Measurements from ENCODE around the gene WDR27. TPM values are rescaled to one million over a fixed set of nuclear protein-coding genes. Genes with fewer than 3 reads are reported as not detected.

WDR27 gene
- total RNA-seq, 4 donors from 2014 or later = 12.4 to 38.7 (median 27.6) TPM

DNA sequence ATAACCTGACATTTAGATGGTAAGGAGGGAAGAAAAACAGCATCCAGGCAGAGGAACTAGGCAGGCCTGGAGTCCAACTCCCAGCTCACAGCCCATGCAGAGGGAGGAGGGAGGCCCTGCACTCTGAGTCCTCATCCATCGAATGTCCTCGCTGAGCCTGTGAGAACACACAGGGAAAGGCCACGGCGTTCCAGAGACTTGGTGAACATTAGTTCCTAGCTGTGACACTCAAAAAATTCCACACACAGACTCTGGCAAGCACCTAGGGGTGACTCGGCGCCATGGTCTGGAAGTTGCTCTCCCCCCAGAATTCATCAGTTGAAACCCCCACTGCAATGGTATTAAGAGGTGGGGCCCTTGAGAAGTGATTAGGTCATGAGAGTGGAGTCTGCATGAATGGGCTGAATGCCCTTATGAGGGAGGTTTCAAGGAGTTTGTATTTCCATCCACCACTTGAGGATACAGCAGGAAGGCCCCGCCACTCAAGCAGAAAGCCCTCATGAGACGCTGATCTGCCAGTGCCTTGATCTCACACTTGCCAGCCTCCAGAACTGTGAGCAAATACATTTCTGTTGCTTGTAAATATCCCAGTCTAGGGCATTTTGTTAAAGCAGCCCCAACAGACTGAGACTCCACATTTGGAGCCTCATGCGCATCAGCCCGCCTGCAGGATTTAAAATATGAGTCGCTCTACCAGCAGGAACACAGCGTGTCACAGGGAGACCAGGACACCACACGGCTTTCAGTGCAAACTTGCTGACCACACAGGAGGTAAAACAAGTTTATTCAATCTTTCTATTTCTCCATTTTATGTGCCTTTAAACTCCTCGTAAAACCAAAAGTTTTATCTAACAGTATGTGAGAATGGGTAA, 73.9 kb downstream of the WDR27 start:
- intact Hi-C loops (cut with DNase I) = no loop called here
- Histone ChIP-seq H3K36me3 (peaks cover 0 to 67% (median 8%) of the 10 kb centered on the region in 3 donors), H3K27ac (no peak overlapping the region), H3K4me1 (peaks cover 0 to 4% (median 0%) of the 10 kb centered on the region in 3 donors), H3K9me3 (no peaks in the 10 kb centered on the region), H3K4me3 (no peak overlapping the region), H3K27me3 (no peaks in the 10 kb centered on the region)
- WGBS, 2 donors = 89 to 96% methylated on average over 11 to 14 of the region's 14 CpGs
- DNase-seq = no peak
- TF ChIP-seq, protein P1, sequence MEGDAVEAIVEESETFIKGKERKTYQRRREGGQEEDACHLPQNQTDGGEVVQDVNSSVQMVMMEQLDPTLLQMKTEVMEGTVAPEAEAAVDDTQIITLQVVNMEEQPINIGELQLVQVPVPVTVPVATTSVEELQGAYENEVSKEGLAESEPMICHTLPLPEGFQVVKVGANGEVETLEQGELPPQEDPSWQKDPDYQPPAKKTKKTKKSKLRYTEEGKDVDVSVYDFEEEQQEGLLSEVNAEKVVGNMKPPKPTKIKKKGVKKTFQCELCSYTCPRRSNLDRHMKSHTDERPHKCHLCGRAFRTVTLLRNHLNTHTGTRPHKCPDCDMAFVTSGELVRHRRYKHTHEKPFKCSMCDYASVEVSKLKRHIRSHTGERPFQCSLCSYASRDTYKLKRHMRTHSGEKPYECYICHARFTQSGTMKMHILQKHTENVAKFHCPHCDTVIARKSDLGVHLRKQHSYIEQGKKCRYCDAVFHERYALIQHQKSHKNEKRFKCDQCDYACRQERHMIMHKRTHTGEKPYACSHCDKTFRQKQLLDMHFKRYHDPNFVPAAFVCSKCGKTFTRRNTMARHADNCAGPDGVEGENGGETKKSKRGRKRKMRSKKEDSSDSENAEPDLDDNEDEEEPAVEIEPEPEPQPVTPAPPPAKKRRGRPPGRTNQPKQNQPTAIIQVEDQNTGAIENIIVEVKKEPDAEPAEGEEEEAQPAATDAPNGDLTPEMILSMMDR (IDR thresholded peaks at IDR 0.05) = no peak
- no peak for TF ChIP-seq POLR2A (IDR thresholded peaks at IDR 0.05)

DNA sequence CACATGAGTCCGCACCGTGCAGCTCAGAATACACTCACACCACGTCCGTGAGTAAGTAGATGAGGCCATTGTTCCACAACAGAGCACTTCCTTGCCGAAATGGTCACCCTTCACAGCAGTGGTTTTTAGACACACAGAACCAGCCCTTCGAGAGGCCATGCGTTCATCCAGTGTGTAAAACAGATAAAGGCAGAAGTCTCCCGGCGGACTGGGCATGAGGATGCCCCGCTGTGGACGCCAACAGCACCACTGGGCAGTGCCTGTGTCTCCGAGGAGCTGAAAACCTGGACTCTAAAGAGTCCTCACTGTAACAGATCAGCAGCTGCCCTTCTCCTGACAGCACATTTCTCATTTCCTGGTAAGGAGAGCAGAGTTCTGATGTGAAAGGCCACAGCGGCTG, 75.2 kb downstream of the WDR27 start:
- 92 to 93% methylated on average over 5 to 6 of the region's 13 CpGs for WGBS, 2 donors
- no peak overlapping the region for H3K27ac ChIP-seq
- TF ChIP-seq POLR2A (IDR thresholded peaks at IDR 0.05) = no peak
- TF ChIP-seq, protein P1 (IDR thresholded peaks at IDR 0.05) = no peak
- DNase-seq = no peak
- no peaks in the 10 kb centered on the region for H3K27me3 ChIP-seq
- intact Hi-C loops (cut with DNase I) = no loop called here
- H3K4me1 ChIP-seq = peaks cover 0 to 17% (median 0%) of the 10 kb centered on the region in 3 donors
- H3K36me3 ChIP-seq = peaks cover 0 to 57% (median 6%) of the 10 kb centered on the region in 3 donors
- H3K9me3 ChIP-seq = no peaks in the 10 kb centered on the region
- no peak overlapping the region for H3K4me3 ChIP-seq

DNA sequence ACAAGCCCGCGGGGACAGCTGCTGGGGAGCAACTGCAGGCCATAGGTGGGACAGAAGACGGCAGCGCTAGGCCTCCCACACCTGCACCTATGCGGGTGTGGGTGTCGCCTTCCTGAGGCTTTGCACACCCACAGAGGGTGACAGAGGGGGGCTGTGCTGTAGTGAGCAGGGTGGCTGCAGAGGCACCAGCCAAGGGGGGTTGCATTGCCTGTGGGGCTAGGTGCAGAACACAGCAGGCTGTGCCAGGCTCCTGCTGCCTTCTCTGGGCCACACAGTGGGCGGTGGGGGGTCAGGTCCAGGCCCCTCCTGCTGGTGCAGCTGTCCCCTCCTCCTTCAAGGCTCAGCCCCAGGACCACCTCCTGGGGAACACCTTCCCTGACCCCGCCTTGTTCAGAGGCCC, 75.7 kb downstream of the WDR27 start:
- intact Hi-C loops (cut with DNase I) = no loop called here
- WGBS, 2 donors = 74 to 91% methylated on average over 4 to 6 of the region's 8 CpGs

GRCh38 chr6:169625376-169625775, 76.5 kb downstream of the WDR27 start:
- peaks cover 0 to 49% (median 6%) of the 10 kb centered on the region in 3 donors for H3K36me3 ChIP-seq
- no peak overlapping the region for H3K27ac ChIP-seq
- intact Hi-C loops (cut with DNase I) = no loop called here
- 91 to 100% methylated on average over 4 of the region's 15 CpGs for WGBS, 2 donors
- no peak for TF ChIP-seq POLR2A (IDR thresholded peaks at IDR 0.05)
- TF ChIP-seq, protein P1 (IDR thresholded peaks at IDR 0.05) = no peak
- H3K9me3 ChIP-seq = no peaks in the 10 kb centered on the region
- no peaks in the 10 kb centered on the region for H3K27me3 ChIP-seq
- peaks cover under 1 to 30% (median 5%) of the 10 kb centered on the region in 3 donors for H3K4me1 ChIP-seq
- no peak overlapping the region for H3K4me3 ChIP-seq
- no peak for DNase-seq

More for the DNA sequence above, 75.7 kb downstream of the WDR27 start:
- H3K4me3 ChIP-seq = no peak overlapping the region
- H3K4me1 ChIP-seq = peaks cover 0 to 22% (median 0%) of the 10 kb centered on the region in 3 donors
- no peak for DNase-seq
- H3K36me3 ChIP-seq = peaks cover 0 to 52% (median 6%) of the 10 kb centered on the region in 3 donors
- no peaks in the 10 kb centered on the region for H3K27me3 ChIP-seq
- no peaks in the 10 kb centered on the region for H3K9me3 ChIP-seq
- no peak for TF ChIP-seq POLR2A (IDR thresholded peaks at IDR 0.05)
- TF ChIP-seq, protein P1 (IDR thresholded peaks at IDR 0.05) = no peak
- H3K27ac ChIP-seq = no peak overlapping the region

- TF ChIP-seq POLR2A (IDR thresholded peaks at IDR 0.05) = no peak
- TF ChIP-seq, protein P1 (IDR thresholded peaks at IDR 0.05) = no peak
- H3K36me3 ChIP-seq = peaks cover 0 to 49% (median 6%) of the 10 kb centered on the region in 3 donors
- intact Hi-C loops (cut with DNase I) = no loop called here
- 82 to 92% methylated on average over 4 to 11 of the region's 11 CpGs for WGBS, 2 donors
- H3K4me3 ChIP-seq = no peak overlapping the region
- peaks cover 7 to 36% (median 9%) of the 10 kb centered on the region in 3 donors for H3K4me1 ChIP-seq
- no peak for DNase-seq
- H3K27me3 ChIP-seq = no peaks in the 10 kb centered on the region
- H3K27ac ChIP-seq = no peak overlapping the region
- H3K9me3 ChIP-seq = no peaks in the 10 kb centered on the region
Observed at GRCh38 chr6:169624785-169625184, 77.0 kb downstream of the WDR27 start.

Data from esophagus squamous epithelium (tissue), 5 donors.